GM23338 (cell line): Measurements from ENCODE around the gene ST3GAL4. TPM values are rescaled to one million over a fixed set of nuclear protein-coding genes. Genes with fewer than 3 reads are reported as not detected.

Experiments
- ATAC-seq: fragments of 200-7000 bp; cut with Tn5 transposase; 3 replicates; pipeline ENCODE4 v1.9.1; 2020
- DNase-seq: peaks from one replicate; pipeline ENCODE4 v3.0.0-alpha.2; 2015; ENCODE audit warnings: low spot score
- H2AFZ ChIP-seq: fragments of 200-600 bp; sonication (generic); 2 replicates; pipeline ENCODE4 v1.8.0; 2016; ENCODE audit warnings: antibody characterized with exemption, mild to moderate bottlenecking, moderate library complexity
- H3F3A ChIP-seq: fragments of 200-600 bp; sonication (generic); replicated peaks from 2 replicates; pipeline ENCODE4 v1.8.0; 2017; ENCODE audit warnings: antibody characterized with exemption, mixed run types, low read depth
- H3K27ac ChIP-seq: fragments of 200-600 bp; sonication (generic); 2 replicates; pipeline ENCODE4 v1.6.1; 2016; ENCODE audit warnings: low read depth
- H3K27me3 ChIP-seq: fragments of 200-600 bp; sonication (generic); 2 replicates; pipeline ENCODE4 v1.8.0; 2016; ENCODE audit warnings: mild to moderate bottlenecking, mixed run types, moderate library complexity; ENCODE audit not compliant: insufficient read depth
- H3K36me3 ChIP-seq: fragments of 200-600 bp; sonication (generic); 2 replicates; pipeline ENCODE4 v1.8.0; 2016; ENCODE audit warnings: mild to moderate bottlenecking; ENCODE audit not compliant: insufficient read depth
- H3K4me1 ChIP-seq: fragments of 200-600 bp; sonication (generic); 2 replicates; pipeline ENCODE4 v1.8.0; 2016; ENCODE audit warnings: mild to moderate bottlenecking, moderate library complexity; ENCODE audit not compliant: insufficient read depth
- H3K4me2 ChIP-seq: fragments of 200-600 bp; sonication (generic); 2 replicates; pipeline ENCODE4 v1.7.1; 2017; ENCODE audit warnings: mixed run types
- H3K4me3 ChIP-seq: fragments of 200-600 bp; sonication (generic); 2 replicates; pipeline ENCODE4 v1.6.1; 2016; ENCODE audit warnings: mixed run types
- H3K79me2 ChIP-seq: fragments of 200-600 bp; sonication (generic); replicated peaks from 2 replicates; pipeline ENCODE4 v1.8.0; 2017; ENCODE audit warnings: mild to moderate bottlenecking; ENCODE audit not compliant: insufficient read depth
- H3K9me2 ChIP-seq: fragments of 200-600 bp; sonication (generic); 2 replicates; pipeline ENCODE4 v1.8.0; 2017; ENCODE audit not compliant: insufficient read depth
- H4K20me1 ChIP-seq: fragments of 200-600 bp; sonication (generic); replicated peaks from 2 replicates; pipeline ENCODE4 v1.8.0; 2017; ENCODE audit warnings: mild to moderate bottlenecking; ENCODE audit not compliant: insufficient read depth
- H3K27ac Mint-ChIP-seq: 2 replicates; pipeline ENCODE4 v1.8.0; 2020; ENCODE audit warnings: inconsistent platforms, mild to moderate bottlenecking, moderate library complexity, mixed read lengths
- H3K27me3 Mint-ChIP-seq: 3 replicates; pipeline ENCODE4 v1.8.0; 2022; ENCODE audit warnings: low read depth, mild to moderate bottlenecking, moderate library complexity, mixed read lengths, inconsistent platforms; ENCODE audit not compliant: insufficient read depth, poor library complexity
- H3K36me3 Mint-ChIP-seq: 3 replicates; pipeline ENCODE4 v1.8.0; 2021; ENCODE audit warnings: low read depth, mild to moderate bottlenecking, inconsistent platforms, moderate library complexity, mixed read lengths
- H3K4me1 Mint-ChIP-seq: 3 replicates; pipeline ENCODE4 v1.8.0; 2020; ENCODE audit warnings: mild to moderate bottlenecking, inconsistent platforms, mixed read lengths
- H3K4me3 Mint-ChIP-seq: 3 replicates; pipeline ENCODE4 v1.8.0; 2021; ENCODE audit warnings: moderate library complexity, mild to moderate bottlenecking, inconsistent platforms, mixed read lengths
- H3K9me3 Mint-ChIP-seq: 3 replicates; pipeline ENCODE4 v1.8.0; 2020; ENCODE audit warnings: moderate library complexity, mild to moderate bottlenecking, inconsistent platforms, mixed read lengths
- CREB1 ChIP-seq: fragments of 250-450 bp; sonication (Bioruptor Pico); IDR thresholded peaks from 2 replicates; pipeline ENCODE4 v1.5.0; 2020; ENCODE audit warnings: low read depth, mild to moderate bottlenecking, moderate library complexity
- ETS1 ChIP-seq: IDR thresholded peaks from 2 replicates; pipeline ENCODE4 v1.6.1; 2016; ENCODE audit warnings: antibody characterized with exemption
- EZH2 ChIP-seq: fragments of 200-600 bp; sonication (generic); IDR thresholded peaks from one replicate; pipeline ENCODE4 v1.8.0; 2017; ENCODE audit warnings: antibody characterized with exemption, mild to moderate bottlenecking, low read depth; ENCODE audit not compliant: unreplicated experiment
- EZH2phosphoT487 ChIP-seq: fragments of 200-600 bp; sonication (generic); IDR thresholded peaks from one replicate; pipeline ENCODE4 v1.8.1; 2018; ENCODE audit warnings: antibody characterized with exemption; ENCODE audit not compliant: unreplicated experiment
- JUNB ChIP-seq: IDR thresholded peaks from one replicate; pipeline ENCODE4 v1.6.1; 2016; ENCODE audit warnings: antibody characterized with exemption; ENCODE audit not compliant: unreplicated experiment
- NANOG ChIP-seq: IDR thresholded peaks from 2 replicates; pipeline ENCODE4 v1.6.1; 2016; ENCODE audit warnings: antibody characterized with exemption, borderline replicate concordance
- POLR2AphosphoS5 ChIP-seq: IDR thresholded peaks from 2 replicates; pipeline ENCODE4 v1.6.1; 2016; ENCODE audit warnings: antibody characterized with exemption, low read depth
- REST ChIP-seq: IDR thresholded peaks from one replicate; pipeline ENCODE4 v1.6.1; 2018; ENCODE audit warnings: antibody characterized with exemption; ENCODE audit not compliant: unreplicated experiment
- STAT1 ChIP-seq: IDR thresholded peaks from one replicate; pipeline ENCODE4 v1.6.1; 2016; ENCODE audit warnings: antibody characterized with exemption; ENCODE audit not compliant: unreplicated experiment
- ZNF114 ChIP-seq: fragments of 250-450 bp; sonication (Bioruptor Pico); IDR thresholded peaks from 2 replicates; pipeline ENCODE4 v1.5.0; 2020; ENCODE audit warnings: mild to moderate bottlenecking, moderate library complexity
- ZNF331 ChIP-seq: fragments of 250-450 bp; sonication (Bioruptor Pico); IDR thresholded peaks from 2 replicates; pipeline ENCODE4 v1.5.0; 2020; ENCODE audit warnings: low read depth, mild to moderate bottlenecking, moderate library complexity
- ZNF462 ChIP-seq: fragments of 250-450 bp; sonication (Bioruptor Pico); IDR thresholded peaks from 2 replicates; pipeline ENCODE4 v1.5.0; 2020; ENCODE audit warnings: mild to moderate bottlenecking, moderate library complexity
- polyA plus RNA-seq: library from polyadenylated mRNA; unstranded; fragments of >200 nt; fragmentation: Nextera tagmentation; extraction: Ambion mirVana; gene quantifications from 2 replicates; pipeline ENCODE4 v1.2.1, GENCODE V29; 2016
- total RNA-seq: library from RNA; depleted of rRNA; stranded (reverse); fragments of >200 nt; shearing (Covaris generic); gene quantifications from 2 replicates; pipeline ENCODE4 v1.2.3, GENCODE V29; 2014
- TF ChIP-seq, protein P1 (sequence below), 2 experiments: fragments of 200-600 bp in 1 of 2; sonication (generic) in 1 of 2; conservative IDR thresholded peaks; 2 replicates each; pipeline versions ENCODE4 v1.5.1 to v1.6.1; 2016 to 2017; ENCODE audit warnings: antibody characterized with exemption in 2 of 2, low read depth in 2 of 2, mild to moderate bottlenecking in 2 of 2, moderate library complexity in 1 of 2

Gene ST3GAL4
- total and polyA plus RNA-seq, 2 experiments from 2014 or later: 10.1 to 28.0 TPM

DNA sequence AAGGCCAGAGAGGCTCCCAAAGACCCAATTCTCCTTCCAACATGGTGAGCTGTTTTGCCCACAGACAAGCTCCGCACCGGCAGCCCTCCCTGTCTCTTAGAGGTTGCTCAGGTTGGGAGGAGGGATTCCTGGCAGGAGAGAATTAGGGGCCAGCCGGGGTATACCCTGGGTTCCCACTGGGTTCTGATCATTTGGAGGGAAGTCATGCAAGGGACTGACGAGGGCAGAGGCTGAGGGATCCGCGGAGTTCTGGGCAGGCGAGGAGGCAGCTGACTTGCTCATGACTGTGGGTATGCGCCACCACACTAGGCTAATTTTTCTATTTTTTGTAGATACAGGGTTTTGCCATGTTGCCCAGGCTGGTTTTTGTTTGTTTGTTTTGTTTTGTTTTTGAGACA, 4.6 kb downstream of the ST3GAL4 start:
- H3K27ac Mint-ChIP-seq: no peak overlapping the region
- H3K4me1 Mint-ChIP-seq: peaks cover 50% of the 10 kb centered on the region
- ATAC-seq (no peak), DNase-seq (no peak)
- H3K27me3 ChIP-seq: no peaks in the 10 kb centered on the region
- no peaks in the 10 kb centered on the region for H3K9me2 ChIP-seq
- H3K36me3 Mint-ChIP-seq: no peaks in the 10 kb centered on the region; the same call in 2 of the 3 replicates
- peaks cover 12% of the 10 kb centered on the region for H3K4me1 ChIP-seq
- H3K27me3 Mint-ChIP-seq: peaks cover 6% of the 10 kb centered on the region
- no peaks in the 10 kb centered on the region for H3F3A ChIP-seq
- no peak overlapping the region for H2AFZ ChIP-seq
- TF ChIP-seq REST (no peak), ZNF331 (CRISPR knock-in tag) (no peak), NANOG (no peak), EZH2phosphoT487 (no peak), JUNB (no peak), POLR2AphosphoS5 (no peak), ZNF462 (CRISPR knock-in tag) (no peak), STAT1 (no peak), ETS1 (no peak), EZH2 (no peak), CREB1 (no peak), ZNF114 (CRISPR knock-in tag) (no peak)
- TF ChIP-seq, protein P1, sequence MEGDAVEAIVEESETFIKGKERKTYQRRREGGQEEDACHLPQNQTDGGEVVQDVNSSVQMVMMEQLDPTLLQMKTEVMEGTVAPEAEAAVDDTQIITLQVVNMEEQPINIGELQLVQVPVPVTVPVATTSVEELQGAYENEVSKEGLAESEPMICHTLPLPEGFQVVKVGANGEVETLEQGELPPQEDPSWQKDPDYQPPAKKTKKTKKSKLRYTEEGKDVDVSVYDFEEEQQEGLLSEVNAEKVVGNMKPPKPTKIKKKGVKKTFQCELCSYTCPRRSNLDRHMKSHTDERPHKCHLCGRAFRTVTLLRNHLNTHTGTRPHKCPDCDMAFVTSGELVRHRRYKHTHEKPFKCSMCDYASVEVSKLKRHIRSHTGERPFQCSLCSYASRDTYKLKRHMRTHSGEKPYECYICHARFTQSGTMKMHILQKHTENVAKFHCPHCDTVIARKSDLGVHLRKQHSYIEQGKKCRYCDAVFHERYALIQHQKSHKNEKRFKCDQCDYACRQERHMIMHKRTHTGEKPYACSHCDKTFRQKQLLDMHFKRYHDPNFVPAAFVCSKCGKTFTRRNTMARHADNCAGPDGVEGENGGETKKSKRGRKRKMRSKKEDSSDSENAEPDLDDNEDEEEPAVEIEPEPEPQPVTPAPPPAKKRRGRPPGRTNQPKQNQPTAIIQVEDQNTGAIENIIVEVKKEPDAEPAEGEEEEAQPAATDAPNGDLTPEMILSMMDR (conservative IDR thresholded peaks at IDR 0.05; ENCODE audit: low read depth in 2 of 2): no peak
- peaks cover 34% of the 10 kb centered on the region for H3K79me2 ChIP-seq
- no peak overlapping the region for H3K4me3 Mint-ChIP-seq
- H3K4me3 ChIP-seq: no peak overlapping the region
- no peaks in the 10 kb centered on the region; the same call in 1 of the 2 replicates for H4K20me1 ChIP-seq
- no peak overlapping the region for H3K27ac ChIP-seq
- no peak overlapping the region for H3K4me2 ChIP-seq
- no peaks in the 10 kb centered on the region for H3K36me3 ChIP-seq
- H3K9me3 Mint-ChIP-seq: no peaks in the 10 kb centered on the region
